Pancreas (tissue), 10 donors: ENCODE results near the gene HECTD2. TPM values are rescaled to one million over a fixed set of nuclear protein-coding genes. Genes with fewer than 3 reads are reported as not detected.

Experiments used
- ATAC-seq, 4 donors: fragments of 200-7000 bp; cut with Tn5 transposase; one replicate each; pipeline versions ENCODE4 v1.8.0 to v1.9.1; 2020; ENCODE audit warnings: mild to moderate bottlenecking in 4 of 4, moderate library complexity in 4 of 4
- DNase-seq, 6 donors: peaks; one replicate each; pipeline ENCODE4 v3.0.0-alpha.2; 2020
- FAIRE-seq: peaks from 2 replicates; lab custom pipeline; 2012; peaks lifted over from hg19 to GRCh38; lab: Jason Lieb, UNC
- H3K27ac ChIP-seq, 4 donors: fragments of 200-600 bp; sonication (generic); 1 replicate in 3 of 4; 2 replicates in 1 of 4; pipeline versions ENCODE4 v1.5.0 to v1.8.0; 2020
- H3K27me3 ChIP-seq, 4 donors: fragments of 200-600 bp; one replicate each; pipeline ENCODE4 v1.8.0; 2021
- H3K36me3 ChIP-seq, 3 donors: fragments of 200-600 bp; sonication (generic) in 1 of 3; one replicate each; pipeline versions ENCODE4 v1.5.0 to v1.8.0; 2020 to 2021
- H3K4me1 ChIP-seq, 3 donors: fragments of 200-600 bp; one replicate each; pipeline ENCODE4 v1.8.0; 2021
- H3K4me3 ChIP-seq, 4 donors: fragments of 200-600 bp; sonication (generic) in 2 of 4; one replicate each; pipeline versions ENCODE4 v1.5.0 to v1.8.0; 2020 to 2021
- H3K9me3 ChIP-seq, 4 donors: fragments of 200-600 bp; one replicate each; pipeline ENCODE4 v1.8.0; 2021
- WGBS, 2 donors: extraction: QIAGEN DNeasy Blood & Tissue Kit; methylation state at CpG; one replicate each; pipeline ENCODE4 v1.1.7; 2013; 5-methylcytosine and 5-hydroxymethylcytosine counted together
- intact Hi-C, 3 donors: fragments of 100-400 bp; cut with DNase I; formaldehyde crosslinking; loops; one replicate each; pipeline versions ENCODE4 v1.11.1 to v1.14.2; 2022
- polyA plus RNA-seq, 2 donors: library from polyadenylated mRNA; stranded (reverse); fragments of 200-250 nt; gene quantifications; one replicate each; pipeline ENCODE4 v1.2.3, GENCODE V29; 2013
- total RNA-seq, 6 donors: library from RNA; stranded (reverse); fragmentation: NEBNext Ultra II Directional in 4 of 6; extraction: Animal tissue kit (Norgen Biotek cat#: 25700) in 4 of 6; gene quantifications; one replicate each; pipeline versions ENCODE4 v1.2.1 to v1.2.4, GENCODE V29; 2021 to 2023
- TF ChIP-seq, protein P1 (sequence below), 4 donors: fragments of 200-600 bp; sonication (generic) in 3 of 4; IDR thresholded peaks; one replicate each; pipeline versions ENCODE4 v1.5.0 to v1.8.0; 2021; ENCODE audit warnings: antibody characterized with exemption in 4 of 4
- donor health status: healthy with polysubstance abuse.
- donor health status: DM: no; HTN: no; CAD: no; lungs with moderate emphysema.
- donor health status: DM: no; HTN: no; CAD: no.
- donor health status: control.
- donor health status: control.
- donor health status: Bipolar disorder and iron deficiency.
- donor health status: DM: yes; HTN: yes; CAD: no.
- donor health status: DM: no; HTN: no; CAD: no.
- donor health status: DM: no; HTN: no; CAD: no.
- donor health status: DM: yes; HTN: yes; CAD: no.

The HECTD2 gene
- total and polyA plus RNA-seq, 8 donors, result 2.9 to 7.8 (median 4.8) TPM

DNA sequence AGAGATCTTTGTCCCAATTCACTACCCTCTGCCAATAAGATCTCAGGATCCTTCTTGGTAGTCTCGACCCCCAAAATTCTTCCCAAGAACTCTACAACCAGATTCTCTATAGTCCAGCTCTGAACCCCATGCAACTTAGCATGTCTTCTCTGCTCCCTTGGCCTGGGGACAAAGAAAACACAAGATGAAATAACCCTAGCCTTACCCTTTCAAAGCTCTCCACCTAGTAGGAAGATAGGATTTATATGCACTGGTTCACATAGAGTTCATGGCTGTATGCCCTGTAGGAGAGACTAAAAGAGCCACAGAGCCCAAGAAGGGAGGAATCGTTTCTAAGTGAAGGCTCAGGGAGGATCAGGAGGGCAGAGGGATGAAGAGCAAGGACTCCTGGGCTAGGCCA, 126.6 kb downstream of the HECTD2 start:
- TF ChIP-seq, protein P1, sequence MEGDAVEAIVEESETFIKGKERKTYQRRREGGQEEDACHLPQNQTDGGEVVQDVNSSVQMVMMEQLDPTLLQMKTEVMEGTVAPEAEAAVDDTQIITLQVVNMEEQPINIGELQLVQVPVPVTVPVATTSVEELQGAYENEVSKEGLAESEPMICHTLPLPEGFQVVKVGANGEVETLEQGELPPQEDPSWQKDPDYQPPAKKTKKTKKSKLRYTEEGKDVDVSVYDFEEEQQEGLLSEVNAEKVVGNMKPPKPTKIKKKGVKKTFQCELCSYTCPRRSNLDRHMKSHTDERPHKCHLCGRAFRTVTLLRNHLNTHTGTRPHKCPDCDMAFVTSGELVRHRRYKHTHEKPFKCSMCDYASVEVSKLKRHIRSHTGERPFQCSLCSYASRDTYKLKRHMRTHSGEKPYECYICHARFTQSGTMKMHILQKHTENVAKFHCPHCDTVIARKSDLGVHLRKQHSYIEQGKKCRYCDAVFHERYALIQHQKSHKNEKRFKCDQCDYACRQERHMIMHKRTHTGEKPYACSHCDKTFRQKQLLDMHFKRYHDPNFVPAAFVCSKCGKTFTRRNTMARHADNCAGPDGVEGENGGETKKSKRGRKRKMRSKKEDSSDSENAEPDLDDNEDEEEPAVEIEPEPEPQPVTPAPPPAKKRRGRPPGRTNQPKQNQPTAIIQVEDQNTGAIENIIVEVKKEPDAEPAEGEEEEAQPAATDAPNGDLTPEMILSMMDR (IDR thresholded peaks at IDR 0.05), result no peak
- no peaks in the 10 kb centered on the region for H3K4me1 ChIP-seq
- H3K9me3 ChIP-seq, result no peaks in the 10 kb centered on the region
- ATAC-seq (no peak), DNase-seq (no peak), FAIRE-seq (no peak)
- 84 to 85% methylated on average over 2 of the region's 2 CpGs for WGBS, 2 donors
- intact Hi-C loops, result no loop called here
- H3K27ac ChIP-seq, result no peak overlapping the region
- no peaks in the 10 kb centered on the region for H3K36me3 ChIP-seq
- no peaks in the 10 kb centered on the region for H3K27me3 ChIP-seq
- no peak overlapping the region for H3K4me3 ChIP-seq

DNA sequence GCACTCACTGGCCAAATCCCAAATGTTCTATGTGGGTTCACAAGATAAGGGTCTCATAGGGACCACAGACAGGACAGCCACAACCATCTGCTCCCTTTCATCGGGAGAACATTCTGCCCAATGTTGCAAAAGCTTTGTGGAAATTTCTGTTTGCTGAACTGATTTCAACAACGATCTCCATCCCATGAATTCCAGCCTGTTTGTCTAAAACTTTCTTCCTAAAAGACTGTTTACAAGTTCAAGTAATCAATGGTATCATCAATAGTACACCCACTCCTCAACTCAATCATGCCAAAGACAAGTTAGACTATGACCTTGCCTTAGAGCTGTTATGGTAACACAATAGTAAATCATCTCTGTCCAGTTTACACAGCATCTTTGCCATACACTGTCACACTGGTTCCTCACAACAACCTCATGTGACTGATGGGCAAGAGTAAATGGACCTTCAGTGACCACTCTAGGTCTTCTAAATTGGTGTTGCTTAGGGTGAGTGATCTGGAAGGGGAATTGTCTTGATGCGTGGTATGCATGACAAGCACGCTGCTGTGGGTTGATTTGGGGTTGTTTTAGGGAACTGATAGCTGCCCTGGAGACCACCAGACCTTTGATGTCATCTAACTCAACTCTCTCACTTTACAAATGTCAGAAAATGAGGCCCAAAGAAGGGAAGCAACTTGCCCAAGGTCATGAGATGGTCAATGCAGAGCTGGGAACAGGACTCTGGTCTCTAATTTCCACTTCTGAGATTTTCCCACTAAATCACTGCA, 127.7 kb downstream of the HECTD2 start:
- H3K27me3 ChIP-seq, result no peaks in the 10 kb centered on the region
- TF ChIP-seq, protein P1 (IDR thresholded peaks at IDR 0.05), result no peak
- no peaks in the 10 kb centered on the region for H3K36me3 ChIP-seq
- intact Hi-C loops, result no loop called here
- no peaks in the 10 kb centered on the region for H3K9me3 ChIP-seq
- no peak for DNase-seq
- WGBS, 2 donors, result 92 to 94% methylated on average over 4 of the region's 4 CpGs
- no peak overlapping the region for H3K4me3 ChIP-seq
- no peaks in the 10 kb centered on the region for H3K4me1 ChIP-seq
- no peak overlapping the region for H3K27ac ChIP-seq
- no peak for FAIRE-seq
- ATAC-seq, result no peak

DNA sequence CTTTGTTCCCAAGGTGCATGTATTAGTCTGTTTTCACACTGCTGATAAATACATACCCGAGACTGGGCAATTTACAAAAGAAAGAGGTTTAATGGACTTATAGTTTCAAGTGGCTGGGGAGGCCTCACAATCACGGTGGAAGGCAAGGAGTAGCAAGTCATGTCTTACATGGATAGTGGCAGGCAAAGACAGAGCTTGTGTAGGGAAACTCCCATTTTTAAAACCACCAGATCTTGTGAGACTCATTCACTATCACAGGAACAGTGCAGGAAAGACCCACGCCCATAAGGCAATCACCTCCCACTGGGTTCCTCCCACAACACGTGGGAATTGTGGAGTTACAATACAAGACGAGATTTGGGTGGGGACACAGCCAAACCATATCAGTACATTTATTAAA, 129.8 kb downstream of the HECTD2 start:
- DNase-seq (no peak), ATAC-seq (no peak), FAIRE-seq (no peak)
- WGBS, 2 donors, result 92 to 94% methylated on average over 5 of the region's 5 CpGs
- no peak overlapping the region for H3K27ac ChIP-seq
- no peaks in the 10 kb centered on the region for H3K9me3 ChIP-seq
- intact Hi-C loops, result no loop called here
- no peaks in the 10 kb centered on the region for H3K4me1 ChIP-seq
- no peaks in the 10 kb centered on the region for H3K27me3 ChIP-seq
- no peak overlapping the region for H3K4me3 ChIP-seq
- TF ChIP-seq, protein P1 (IDR thresholded peaks at IDR 0.05), result no peak
- no peaks in the 10 kb centered on the region for H3K36me3 ChIP-seq

DNA sequence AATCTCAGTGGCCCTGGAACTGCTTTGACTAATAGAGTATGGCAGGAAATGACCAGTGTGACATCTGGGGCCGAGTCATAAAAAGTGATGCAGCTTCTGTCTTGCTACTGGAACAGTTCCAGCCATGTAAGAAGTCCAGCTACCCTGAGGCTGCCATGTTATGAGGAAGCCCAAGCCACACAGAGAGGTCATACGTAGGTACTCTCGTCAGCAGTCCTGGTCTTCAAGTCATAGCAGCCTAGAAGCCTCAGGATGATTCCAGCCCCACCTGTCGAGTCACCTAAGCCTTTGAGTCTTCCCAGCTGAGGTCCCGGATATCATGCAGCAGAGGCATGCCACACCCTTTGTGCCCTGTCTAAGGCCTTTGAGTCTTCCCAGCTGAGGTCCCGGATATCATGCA, 130.6 kb downstream of the HECTD2 start:
- no peak overlapping the region for H3K4me3 ChIP-seq
- FAIRE-seq (no peak), ATAC-seq (no peak), DNase-seq (no peak)
- H3K9me3 ChIP-seq, result no peaks in the 10 kb centered on the region
- TF ChIP-seq, protein P1 (IDR thresholded peaks at IDR 0.05), result no peak
- peaks cover 0 to 4% (median 0%) of the 10 kb centered on the region in 3 donors for H3K4me1 ChIP-seq
- no peaks in the 10 kb centered on the region for H3K27me3 ChIP-seq
- H3K36me3 ChIP-seq, result no peaks in the 10 kb centered on the region
- WGBS, 2 donors, result 89 to 94% methylated on average over 6 of the region's 6 CpGs
- H3K27ac ChIP-seq, result no peak overlapping the region
- intact Hi-C loops, result no loop called here

DNA sequence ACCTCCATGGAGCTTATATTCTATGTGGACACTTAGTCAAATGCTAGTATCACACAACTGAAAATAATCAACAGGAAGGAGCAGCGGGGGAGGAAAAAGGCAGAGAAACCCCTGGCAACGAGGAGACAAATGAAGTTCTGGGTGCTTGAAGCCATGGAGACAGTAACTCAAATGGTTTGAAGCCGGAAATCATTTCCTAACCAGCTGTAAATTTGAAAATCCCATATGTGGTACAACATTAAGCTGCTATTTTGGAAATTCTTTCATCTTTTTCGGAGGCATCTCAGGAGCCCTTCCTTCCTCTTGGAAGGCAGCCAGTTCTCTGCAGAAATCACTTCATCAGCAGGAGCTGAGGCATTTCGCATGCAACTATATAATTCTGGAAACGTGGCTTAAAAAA, 131.3 kb downstream of the HECTD2 start:
- DNase-seq, result no peak

More for the DNA sequence above, 131.3 kb downstream of the HECTD2 start:
- Histone ChIP-seq H3K4me3 (no peak overlapping the region), H3K9me3 (no peaks in the 10 kb centered on the region), H3K36me3 (no peaks in the 10 kb centered on the region), H3K27me3 (no peaks in the 10 kb centered on the region), H3K4me1 (peaks cover 0 to 4% (median 0%) of the 10 kb centered on the region in 3 donors), H3K27ac (no peak overlapping the region)
- FAIRE-seq (no peak), ATAC-seq (peak in 1 of 4 donors; percentile 29)
- intact Hi-C loops, result no loop called here
- WGBS, 2 donors, result 75 to 79% methylated on average over 6 of the region's 6 CpGs
- TF ChIP-seq, protein P1 (IDR thresholded peaks at IDR 0.05), result no peak
